NCI-H510A treated with DMSO at 0.1 percent for 48 hours (cell line): ENCODE data around the gene RDH5.

Experiments used
- DNase-seq: peaks from one replicate; lab custom pipeline; 2025; lab: John Stamatoyannopoulos, UW

The RDH5 gene

DNA sequence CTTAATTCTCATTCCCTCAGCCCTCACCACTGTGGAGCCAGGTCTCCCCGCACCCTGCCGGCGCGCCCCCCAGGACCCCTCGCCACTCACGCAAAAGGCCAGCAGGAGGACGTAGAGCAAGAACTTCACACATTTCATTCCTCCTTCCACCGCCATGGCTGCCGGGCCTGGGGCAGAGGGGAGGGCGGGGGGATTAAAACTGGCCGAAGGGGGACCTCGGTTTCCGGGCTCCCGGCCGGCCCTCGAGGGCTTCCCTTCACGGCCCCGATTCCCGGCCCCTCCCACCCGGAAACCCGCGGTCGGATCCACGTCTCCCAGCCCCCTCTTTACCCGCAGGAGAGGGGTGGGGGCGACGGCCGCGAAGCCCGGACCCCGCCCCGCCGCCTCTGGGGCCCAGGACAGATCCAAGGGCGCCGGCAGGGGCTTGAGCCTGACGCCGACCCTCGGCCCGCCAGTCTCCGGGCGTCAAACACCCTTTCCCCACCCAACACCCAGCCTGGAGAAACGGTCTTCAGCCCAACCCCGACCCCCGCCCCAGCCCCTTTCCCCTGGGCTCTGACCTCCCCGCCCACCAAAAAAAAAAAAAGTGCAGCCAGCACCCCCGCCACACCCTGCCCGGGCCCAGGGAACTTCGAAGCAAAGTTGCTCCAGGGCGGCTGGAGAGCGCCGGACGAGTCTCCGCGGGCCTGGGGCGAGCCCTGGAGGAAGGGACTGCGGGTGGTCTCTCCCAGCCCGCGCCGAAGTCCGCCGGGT is 8.2 kb downstream of the RDH5 start:
- no peak for DNase-seq

DNA sequence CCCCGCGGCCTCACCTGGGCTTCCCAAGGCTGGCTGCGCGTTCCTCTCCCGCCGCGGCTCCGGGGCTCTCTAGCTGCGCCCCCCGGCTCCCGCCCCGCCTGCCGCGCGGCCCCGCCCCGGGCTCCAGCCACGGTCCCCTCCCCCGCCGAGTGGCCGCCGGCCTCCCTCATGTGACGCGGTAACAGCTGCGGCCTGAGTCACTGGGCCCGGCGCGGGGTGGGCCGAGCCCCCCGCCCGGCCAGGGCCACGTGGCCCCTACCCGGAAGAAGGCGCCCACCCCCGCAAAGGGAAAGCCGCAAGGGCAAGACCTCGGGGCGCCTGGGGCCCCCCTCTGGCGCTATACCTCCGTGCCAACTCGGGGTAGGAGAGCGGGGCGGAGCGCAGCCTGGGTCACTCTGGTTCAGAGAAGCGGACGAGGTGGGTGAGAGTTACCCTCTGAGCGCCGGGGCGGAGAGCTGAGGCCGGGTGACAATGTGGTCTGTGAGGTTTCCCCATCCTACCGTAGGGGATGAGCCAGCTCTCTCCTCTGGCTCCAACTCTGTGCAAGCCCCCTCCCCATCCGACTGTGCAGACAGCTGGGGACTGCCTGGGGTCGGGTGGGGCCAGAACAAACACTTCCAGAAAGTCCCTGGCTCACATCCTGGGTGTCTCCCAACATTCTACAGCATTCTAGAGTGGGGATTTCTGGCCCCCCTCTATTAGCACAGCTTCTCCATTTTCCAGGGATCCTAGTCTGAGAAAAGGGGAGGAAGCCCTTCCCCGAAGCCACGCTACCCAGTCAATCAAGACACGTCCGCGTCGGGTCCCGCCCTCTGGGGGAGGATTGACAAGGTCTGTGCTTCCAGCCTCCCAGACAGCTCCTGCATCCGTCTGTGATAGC is 9.0 kb downstream of the RDH5 start, which contains the start of gene CD63:
Gene CD63 (minus strand): TSS at position 71 of the 880 bp plus-strand sequence. CDS start 668 bp downstream, outside the sequence.
- DNase-seq = peak; percentile 81

DNA sequence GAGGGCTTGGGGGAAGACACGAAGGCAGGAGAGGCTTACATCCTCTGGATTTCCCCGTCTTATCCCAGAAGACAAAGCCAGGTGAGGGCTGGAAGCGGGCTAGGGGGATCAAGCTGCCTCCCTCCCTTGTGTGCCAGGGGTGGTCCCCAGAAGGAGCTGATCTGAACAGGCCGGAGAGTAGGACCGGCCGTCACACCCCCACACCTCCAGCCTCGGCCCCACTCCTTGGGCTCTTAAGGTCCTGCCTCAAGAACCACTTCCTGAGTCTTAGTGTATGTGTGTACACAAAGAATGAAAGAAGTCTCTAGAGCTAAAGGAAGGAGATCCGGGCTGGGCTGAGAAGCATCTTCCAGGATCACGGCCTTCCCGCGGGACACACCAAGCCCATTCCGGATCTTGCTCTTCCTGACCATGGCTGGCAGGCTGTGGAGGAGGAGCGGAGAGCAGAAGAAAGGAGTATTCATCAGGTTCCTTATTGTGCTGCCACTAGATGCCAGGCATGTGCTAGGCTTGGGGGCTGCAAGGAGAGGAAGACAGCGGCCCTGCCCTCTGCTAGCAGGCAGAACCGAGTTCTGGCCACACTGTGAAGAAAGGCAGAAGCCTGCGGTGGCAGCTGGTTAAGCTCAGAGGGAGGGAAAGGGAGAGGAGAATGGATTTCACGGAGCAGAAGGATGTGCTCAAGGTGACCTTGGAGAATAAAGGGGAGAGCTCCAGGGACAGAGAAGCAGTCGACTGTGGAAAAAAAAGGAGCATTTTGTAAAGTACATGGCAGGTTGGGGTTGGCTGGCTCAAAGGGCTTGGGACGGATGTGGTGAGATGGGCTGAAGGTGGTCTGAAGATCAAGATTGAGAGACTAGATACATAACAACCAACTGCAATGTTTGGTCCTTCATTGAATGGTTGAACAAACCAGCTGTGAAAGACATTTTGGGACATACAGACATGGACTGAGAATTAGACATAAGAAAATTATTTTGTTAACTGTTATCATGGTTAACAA is 9.9 kb downstream of the RDH5 start:
- DNase-seq = peak; percentile 63

DNA sequence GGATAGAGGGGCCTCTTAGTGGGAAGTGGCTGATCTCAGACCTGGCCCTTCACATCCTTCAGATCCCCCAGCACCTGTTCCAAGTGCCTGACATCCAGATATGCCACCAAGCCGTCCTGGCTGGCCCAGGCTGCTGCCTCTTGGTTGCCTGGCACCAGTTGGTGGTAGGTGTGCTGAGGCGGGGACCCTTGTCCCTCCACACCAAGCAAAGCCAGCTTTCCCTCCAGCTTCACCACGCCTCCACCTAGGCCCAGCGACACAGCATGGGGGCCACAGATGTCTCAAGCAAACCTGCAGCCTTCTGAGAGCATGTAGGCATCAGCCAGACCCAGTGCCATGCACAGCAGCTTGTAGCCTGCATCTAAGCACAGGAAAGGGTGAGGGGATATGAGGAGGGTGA is 12.1 kb downstream of the RDH5 start:
- DNase-seq = no peak

DNA sequence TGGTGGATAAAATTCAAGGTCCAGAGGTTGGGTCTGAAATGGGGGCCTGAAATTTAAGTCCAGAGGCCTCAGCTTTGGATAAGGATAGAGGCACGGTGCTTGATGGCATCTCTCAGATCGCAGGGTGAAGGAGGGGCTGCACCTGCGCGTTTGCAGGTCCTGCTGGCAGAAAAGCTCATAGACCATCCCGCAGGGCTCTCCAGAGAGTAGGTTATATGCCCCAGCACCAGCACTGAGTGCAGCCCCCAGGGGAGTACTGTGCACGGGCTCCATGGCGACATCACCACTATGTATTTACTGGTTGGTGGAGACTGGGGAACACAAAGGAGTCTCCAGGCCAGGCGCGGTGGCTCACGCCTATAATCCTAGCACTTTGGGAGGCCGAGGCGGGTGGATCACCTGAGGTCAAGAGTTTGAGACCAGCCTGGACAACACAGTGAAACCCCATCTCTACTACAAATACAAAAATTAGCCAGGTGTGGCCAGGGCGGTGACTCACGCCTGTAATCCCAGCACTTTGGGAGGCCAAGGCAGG is 12.9 kb downstream of the RDH5 start:
- no peak for DNase-seq

DNA sequence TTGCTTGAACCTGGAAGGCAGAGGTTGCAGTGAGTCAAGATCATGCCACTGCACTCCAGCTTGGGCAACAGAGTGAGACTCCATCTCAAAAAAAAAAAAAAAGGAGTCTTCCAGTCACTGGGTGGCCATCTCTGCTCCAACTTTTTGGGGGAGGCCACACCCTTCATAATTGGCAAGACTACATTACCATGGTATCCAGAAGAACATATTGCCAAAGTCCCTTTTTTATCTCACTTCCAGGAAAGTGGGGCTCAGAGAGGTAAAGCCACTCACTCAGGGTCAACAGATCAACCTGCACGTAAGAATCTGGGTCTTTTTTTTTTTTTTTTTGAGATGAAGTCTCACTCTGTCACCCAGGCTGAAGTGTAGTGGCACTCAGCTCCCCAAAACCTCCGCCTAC is 13.7 kb downstream of the RDH5 start:
- no peak for DNase-seq

DNA sequence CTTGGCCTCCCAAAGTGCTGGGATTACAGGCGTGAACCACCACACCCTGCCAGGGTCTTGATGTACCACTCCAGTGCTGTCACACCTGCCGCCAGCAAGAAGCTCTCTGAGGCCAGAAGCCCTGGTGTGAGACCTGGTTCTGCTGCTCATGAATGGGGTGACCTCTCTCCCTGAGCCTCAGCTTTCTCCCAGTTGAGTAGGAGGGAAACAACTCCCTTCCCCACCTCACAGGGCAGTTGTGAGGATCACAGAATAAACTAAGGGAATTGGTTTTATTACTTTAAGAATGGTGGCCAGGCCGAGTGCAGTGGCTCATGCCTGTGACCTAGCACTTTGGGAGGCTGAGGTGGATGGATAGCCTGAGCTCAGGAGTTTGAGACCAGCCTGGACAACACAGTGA is 14.4 kb downstream of the RDH5 start:
- DNase-seq = no peak

GRCh38 chr12:55736076-55736475 is 15.9 kb downstream of the RDH5 start:
- DNase-seq = no peak

- peak; percentile 82 for DNase-seq
These were observed 16.8 kb downstream of the RDH5 start for GRCh38 chr12:55736780-55737580.

DNA sequence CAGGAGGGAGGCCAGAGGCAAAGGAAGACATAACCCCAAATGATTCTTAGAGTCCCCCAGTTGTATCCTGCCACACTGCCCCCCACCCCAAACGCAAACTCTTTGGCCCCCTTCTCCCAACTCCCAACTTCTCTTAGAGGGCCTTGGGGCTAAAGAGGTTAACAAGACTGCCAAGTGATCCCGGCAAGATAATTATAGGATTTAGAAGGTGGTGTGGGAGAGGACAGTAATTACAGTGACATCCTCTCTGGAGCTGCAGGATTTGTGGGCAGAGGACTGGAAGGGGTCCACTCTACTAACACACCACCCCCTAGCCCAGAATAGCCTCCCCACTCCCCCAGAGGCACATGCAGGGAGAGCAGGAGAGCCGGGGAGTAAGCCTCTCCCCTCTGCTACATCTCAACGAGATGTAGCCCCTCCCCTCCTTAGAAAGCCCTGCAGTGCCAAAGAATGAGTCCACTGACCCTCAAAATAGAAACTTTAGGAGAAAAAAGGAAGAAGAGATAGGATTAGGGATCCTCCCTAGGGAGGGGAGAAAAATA is 17.5 kb downstream of the RDH5 start:
- no peak for DNase-seq

GRCh38 chr12:55738123-55739024 is 18.2 kb downstream of the RDH5 start:
- peak; percentile 80 for DNase-seq

GRCh38 chr12:55739025-55739378 is 18.8 kb downstream of the RDH5 start:
- no peak for DNase-seq

- no peak for DNase-seq
These were observed 21.9 kb downstream of the RDH5 start for GRCh38 chr12:55741931-55742680.

DNA sequence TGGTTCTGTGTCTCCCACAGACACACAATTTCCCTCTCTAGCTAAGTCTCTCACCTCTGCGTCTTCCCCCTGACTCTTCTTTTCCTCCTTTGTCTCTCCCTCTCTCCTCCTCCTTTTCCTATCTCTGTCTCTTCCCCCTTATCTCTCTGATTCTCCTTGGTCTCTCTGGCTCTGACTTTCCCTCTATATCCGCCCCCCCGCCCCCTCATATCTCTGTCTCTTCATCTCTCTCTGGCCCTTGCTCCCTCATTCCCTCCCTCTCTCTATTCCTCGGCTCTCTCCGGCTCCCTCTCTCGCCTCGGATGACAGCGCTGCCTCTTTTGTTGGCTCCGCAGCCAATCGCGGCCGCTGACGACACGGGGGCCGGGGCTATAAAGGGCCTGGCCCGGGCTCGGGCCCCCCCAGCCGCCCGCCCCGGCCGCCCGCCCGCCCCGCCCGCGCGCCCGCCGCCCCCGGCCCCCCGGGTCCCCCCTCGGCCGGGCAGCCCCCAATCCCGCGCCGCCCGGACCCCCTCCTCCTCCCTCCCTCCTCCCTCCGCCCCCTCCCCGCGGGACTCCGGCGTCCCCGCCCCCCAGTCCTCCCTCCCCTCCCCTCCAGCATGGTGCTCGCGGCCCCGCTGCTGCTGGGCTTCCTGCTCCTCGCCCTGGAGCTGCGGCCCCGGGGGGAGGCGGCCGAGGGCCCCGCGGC is 22.7 kb downstream of the RDH5 start, which contains the start of gene GDF11:
Gene GDF11 (plus strand): TSS at position 404 of the 687 bp plus-strand sequence. CDS start 195 bp downstream, at position 599.
- DNase-seq = peak; percentile 81

- peak; percentile 31 for DNase-seq
These were observed 23.5 kb downstream of the RDH5 start for GRCh38 chr12:55743406-55744339.

DNA sequence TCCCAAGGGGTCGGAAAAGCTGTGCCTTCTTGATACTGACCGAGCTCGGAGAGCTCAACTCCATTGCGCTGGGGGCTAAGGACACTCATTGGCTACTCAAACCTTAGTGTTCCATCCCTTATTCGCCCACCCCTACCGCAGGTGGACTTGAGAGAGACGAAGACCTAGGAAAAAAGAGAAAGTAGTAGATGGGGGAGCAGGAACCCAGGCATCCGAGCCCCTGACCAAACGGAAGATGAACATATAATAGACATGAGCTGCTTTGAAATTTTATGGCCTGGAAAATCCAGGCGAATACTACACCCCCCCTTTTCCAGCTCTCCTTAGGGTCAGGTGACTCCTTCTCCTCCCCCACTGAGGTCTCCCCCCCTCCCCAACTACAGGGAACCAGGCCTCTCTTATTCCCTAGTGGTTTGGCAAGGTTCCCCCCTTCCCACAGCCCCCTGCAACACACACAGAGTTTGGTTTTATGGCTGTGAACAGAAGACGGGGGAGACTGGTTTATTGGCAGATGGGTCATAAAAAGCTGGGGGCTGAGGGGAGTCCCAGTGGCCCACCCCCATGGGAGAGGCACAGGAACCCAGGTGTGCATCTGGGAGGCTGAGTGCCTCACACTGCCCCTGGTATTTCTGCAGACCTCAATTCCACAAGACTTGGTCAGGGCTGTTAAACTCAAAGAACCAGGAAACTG is 24.3 kb downstream of the RDH5 start:
- DNase-seq = peak; percentile 9
